ENCODE results near the gene PHC2.

DNA sequence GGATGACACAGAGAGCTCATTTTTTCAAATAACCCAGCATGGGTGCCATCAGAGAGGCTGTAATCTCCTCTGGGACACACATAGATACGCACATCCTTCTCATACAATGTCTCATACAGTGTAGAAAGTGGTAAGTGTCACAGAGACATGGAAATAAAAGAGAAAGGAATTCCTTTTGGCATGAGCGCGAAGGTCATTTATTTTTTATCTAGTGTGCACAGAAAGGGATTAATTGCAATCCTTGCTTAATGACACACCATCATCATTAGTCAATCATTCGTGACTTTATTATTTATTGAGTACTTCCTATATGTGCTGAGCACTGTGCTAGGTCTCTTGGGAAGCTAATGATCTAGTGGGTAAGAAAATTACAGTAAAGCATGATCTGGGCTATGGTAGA, 46.6 kb upstream of the PHC2 start:
- TF ChIP-seq, protein P1, sequence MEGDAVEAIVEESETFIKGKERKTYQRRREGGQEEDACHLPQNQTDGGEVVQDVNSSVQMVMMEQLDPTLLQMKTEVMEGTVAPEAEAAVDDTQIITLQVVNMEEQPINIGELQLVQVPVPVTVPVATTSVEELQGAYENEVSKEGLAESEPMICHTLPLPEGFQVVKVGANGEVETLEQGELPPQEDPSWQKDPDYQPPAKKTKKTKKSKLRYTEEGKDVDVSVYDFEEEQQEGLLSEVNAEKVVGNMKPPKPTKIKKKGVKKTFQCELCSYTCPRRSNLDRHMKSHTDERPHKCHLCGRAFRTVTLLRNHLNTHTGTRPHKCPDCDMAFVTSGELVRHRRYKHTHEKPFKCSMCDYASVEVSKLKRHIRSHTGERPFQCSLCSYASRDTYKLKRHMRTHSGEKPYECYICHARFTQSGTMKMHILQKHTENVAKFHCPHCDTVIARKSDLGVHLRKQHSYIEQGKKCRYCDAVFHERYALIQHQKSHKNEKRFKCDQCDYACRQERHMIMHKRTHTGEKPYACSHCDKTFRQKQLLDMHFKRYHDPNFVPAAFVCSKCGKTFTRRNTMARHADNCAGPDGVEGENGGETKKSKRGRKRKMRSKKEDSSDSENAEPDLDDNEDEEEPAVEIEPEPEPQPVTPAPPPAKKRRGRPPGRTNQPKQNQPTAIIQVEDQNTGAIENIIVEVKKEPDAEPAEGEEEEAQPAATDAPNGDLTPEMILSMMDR (IDR thresholded peaks at IDR 0.05) = no peak
- TF ChIP-seq POLR2A (IDR thresholded peaks at IDR 0.05) = no peak

Data from heart left ventricle (tissue), 13 donors.